Measurements from ENCODE around the gene TANC1. TPM values are rescaled to one million over a fixed set of nuclear protein-coding genes. Genes with fewer than 3 reads are reported as not detected.

TANC1 gene
- total RNA-seq, 1 experiment from 2014 or later: 2.5 TPM

DNA sequence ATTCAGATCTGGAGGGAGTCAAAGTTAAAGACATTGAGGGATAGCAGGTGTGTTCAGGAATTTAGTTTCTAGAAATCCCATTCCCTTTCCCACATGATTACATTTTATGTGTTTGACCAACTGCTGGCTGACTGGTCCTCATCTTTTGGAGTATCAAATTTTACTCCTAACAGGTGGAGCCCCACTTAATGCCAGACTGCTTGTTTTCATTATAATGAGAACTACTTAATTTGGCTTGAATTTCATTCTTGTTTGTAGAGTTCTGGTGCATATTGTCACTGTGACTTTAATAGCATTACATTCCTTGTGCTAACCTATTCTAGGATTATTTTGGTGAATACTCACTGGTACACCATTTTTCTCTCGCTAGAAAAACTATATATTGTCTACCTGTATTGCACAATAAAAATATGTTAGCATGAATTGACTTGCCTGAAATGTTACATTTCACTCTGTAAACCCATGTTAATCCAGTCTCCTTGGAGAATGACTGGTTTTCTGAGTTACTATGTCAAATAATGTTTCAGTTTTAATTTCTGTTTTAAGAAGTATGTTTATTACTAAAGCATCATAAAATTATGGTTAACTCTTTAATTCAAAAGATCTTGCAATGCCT is 98.2 kb downstream of the TANC1 start:
- Histone ChIP-seq H3K79me2 (ENCODE audit: insufficient read depth, low read length) (no peaks in the 10 kb centered on the region), H3K79me1 (ENCODE audit: insufficient read depth, low read depth, low read length, poor library complexity, severe bottlenecking) (no peaks in the 10 kb centered on the region), H4K5ac (ENCODE audit: insufficient read length, low read depth, low read length) (no peak overlapping the region), H3K9ac (ENCODE audit: extremely low read depth, insufficient read length, low read length) (no peak overlapping the region), H3K4me1 (ENCODE audit: insufficient read depth, low read length) (peaks cover 7% of the 10 kb centered on the region; the same call in 1 of the 2 replicates), H3K23me2 (ENCODE audit: insufficient read length, low read depth, low read length, poor library complexity, severe bottlenecking) (no peaks in the 10 kb centered on the region), H3K18ac (ENCODE audit: insufficient read length, low read depth, low read length) (no peak overlapping the region), H3K9me3 (ENCODE audit: control insufficient read depth, low read depth, low read length) (no peaks in the 10 kb centered on the region), H4K20me1 (ENCODE audit: control insufficient read depth, insufficient read depth, insufficient read length) (no peaks in the 10 kb centered on the region), H4K91ac (ENCODE audit: insufficient read length, low read depth, low read length) (no peak overlapping the region), H3K4me2 (ENCODE audit: insufficient read depth, insufficient read length, low read length) (no peak overlapping the region), H2AK5ac (ENCODE audit: insufficient read length, low read length) (no peak overlapping the region), H3K14ac (ENCODE audit: insufficient read depth, low read length) (no peak overlapping the region), H4K8ac (replicated peaks; ENCODE audit: insufficient read length, low read depth, low read length) (no peak overlapping the region), H2AFZ (ENCODE audit: low read length) (no peak overlapping the region), H3K23ac (ENCODE audit: insufficient read length, low read depth, low read length) (no peak overlapping the region), H3T11ph (ENCODE audit: low read length) (no peak overlapping the region), H3K56ac (ENCODE audit: insufficient read length, low read depth, low read length) (no peak overlapping the region), H3K27me3 (ENCODE audit: insufficient read depth, low read length) (no peaks in the 10 kb centered on the region), H2BK5ac (ENCODE audit: insufficient read length, low read length) (no peak overlapping the region), H2BK15ac (ENCODE audit: low read depth, low read length) (no peak overlapping the region), H2BK12ac (ENCODE audit: insufficient read length, low read depth, low read length) (no peak overlapping the region), H3K4ac (ENCODE audit: low read depth, low read length) (no peak overlapping the region), H3K27ac (ENCODE audit: insufficient read length, low read depth, low read length) (no peak overlapping the region), H2BK20ac (ENCODE audit: low read depth, low read length, poor library complexity, severe bottlenecking) (no peak overlapping the region), H2BK120ac (ENCODE audit: low read depth, low read length, poor library complexity, severe bottlenecking) (no peak overlapping the region)
- no peaks in the 10 kb centered on the region for H3K27me3 Mint-ChIP-seq (ENCODE audit: low read depth)
- H3K36me3 Mint-ChIP-seq (ENCODE audit: insufficient read depth in 1 of 3, low read depth in 3 of 3): no peaks in the 10 kb centered on the region; a peak in 1 of 7 replicates
- no peak for DNase-seq
- H3K9me3 Mint-ChIP-seq: no peaks in the 10 kb centered on the region
- no CpG with 5 or more reads among the region's 1 CpG for WGBS (ENCODE audit: extremely low coverage, insufficient read length, low lambda C conversion rate)
- H3K4me1 Mint-ChIP-seq: peaks cover 23 to 36% of the 10 kb centered on the region in 2 experiments
- no peak overlapping the region for H3K27ac Mint-ChIP-seq
- TF ChIP-seq, protein P1, sequence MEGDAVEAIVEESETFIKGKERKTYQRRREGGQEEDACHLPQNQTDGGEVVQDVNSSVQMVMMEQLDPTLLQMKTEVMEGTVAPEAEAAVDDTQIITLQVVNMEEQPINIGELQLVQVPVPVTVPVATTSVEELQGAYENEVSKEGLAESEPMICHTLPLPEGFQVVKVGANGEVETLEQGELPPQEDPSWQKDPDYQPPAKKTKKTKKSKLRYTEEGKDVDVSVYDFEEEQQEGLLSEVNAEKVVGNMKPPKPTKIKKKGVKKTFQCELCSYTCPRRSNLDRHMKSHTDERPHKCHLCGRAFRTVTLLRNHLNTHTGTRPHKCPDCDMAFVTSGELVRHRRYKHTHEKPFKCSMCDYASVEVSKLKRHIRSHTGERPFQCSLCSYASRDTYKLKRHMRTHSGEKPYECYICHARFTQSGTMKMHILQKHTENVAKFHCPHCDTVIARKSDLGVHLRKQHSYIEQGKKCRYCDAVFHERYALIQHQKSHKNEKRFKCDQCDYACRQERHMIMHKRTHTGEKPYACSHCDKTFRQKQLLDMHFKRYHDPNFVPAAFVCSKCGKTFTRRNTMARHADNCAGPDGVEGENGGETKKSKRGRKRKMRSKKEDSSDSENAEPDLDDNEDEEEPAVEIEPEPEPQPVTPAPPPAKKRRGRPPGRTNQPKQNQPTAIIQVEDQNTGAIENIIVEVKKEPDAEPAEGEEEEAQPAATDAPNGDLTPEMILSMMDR (conservative IDR thresholded peaks at IDR 0.05): no peak
- no peak overlapping the region for H3K4me3 Mint-ChIP-seq
